GM21423 (cell line): ENCODE measurements around the gene PBX3.

Experiments
- ATAC-seq: cut with Tn5 transposase; IDR thresholded peaks from one replicate; pipeline ENCODE4 v1.9.1; 2021; ENCODE audit warnings: mild to moderate bottlenecking, moderate library complexity; ENCODE audit not compliant: unreplicated experiment

PBX3 gene

GRCh38 chr9:125821078-125821477, 73.9 kb downstream of the PBX3 start:
- peak; percentile 51 for ATAC-seq

GRCh38 chr9:125822160-125822559, 75.0 kb downstream of the PBX3 start:
- ATAC-seq, result no peak

GRCh38 chr9:125822902-125823301, 75.7 kb downstream of the PBX3 start:
- no peak for ATAC-seq

- peak; percentile 47 for ATAC-seq
Measured at GRCh38 chr9:125823874-125824406, 76.8 kb downstream of the PBX3 start.

GRCh38 chr9:125825762-125826161, 78.6 kb downstream of the PBX3 start:
- ATAC-seq, result no peak

- ATAC-seq, result no peak
Measured at GRCh38 chr9:125826850-125827249, 79.7 kb downstream of the PBX3 start.

GRCh38 chr9:125829743-125830142, 82.6 kb downstream of the PBX3 start:
- no peak for ATAC-seq

GRCh38 chr9:125831054-125831453, 83.9 kb downstream of the PBX3 start:
- no peak for ATAC-seq

- no peak for ATAC-seq
Measured at GRCh38 chr9:125831616-125832015, 84.4 kb downstream of the PBX3 start.

GRCh38 chr9:125835655-125836054, 88.5 kb downstream of the PBX3 start:
- ATAC-seq, result no peak

GRCh38 chr9:125839317-125839716, 92.1 kb downstream of the PBX3 start:
- no peak for ATAC-seq

GRCh38 chr9:125841444-125841843, 94.3 kb downstream of the PBX3 start:
- no peak for ATAC-seq

- ATAC-seq, result no peak
Measured at GRCh38 chr9:125842242-125842641, 95.1 kb downstream of the PBX3 start.

GRCh38 chr9:125843646-125844045, 96.5 kb downstream of the PBX3 start:
- no peak for ATAC-seq

- ATAC-seq, result no peak
Measured at GRCh38 chr9:125844611-125845010, 97.4 kb downstream of the PBX3 start.

GRCh38 chr9:125845271-125845808, 98.2 kb downstream of the PBX3 start:
- ATAC-seq, result no peak

GRCh38 chr9:125847735-125848134, 100.6 kb downstream of the PBX3 start:
- no peak for ATAC-seq

- no peak for ATAC-seq
Measured at GRCh38 chr9:125850106-125850632, 103.0 kb downstream of the PBX3 start.

GRCh38 chr9:125850763-125851162, 103.6 kb downstream of the PBX3 start:
- no peak for ATAC-seq

GRCh38 chr9:125851979-125852378, 104.8 kb downstream of the PBX3 start:
- ATAC-seq, result no peak

- no peak for ATAC-seq
Measured at GRCh38 chr9:125852386-125852785, 105.2 kb downstream of the PBX3 start.

- no peak for ATAC-seq
Measured at GRCh38 chr9:125854553-125855275, 107.5 kb downstream of the PBX3 start.
